B cell (primary cell): Measurements from ENCODE around the gene ANKRD33B. TPM values are rescaled to one million over a fixed set of nuclear protein-coding genes. Genes with fewer than 3 reads are reported as not detected.

Experiments
- ATAC-seq: fragments of 200-7000 bp; cut with Tn5 transposase; one replicate; pipeline ENCODE4 v1.10.0; 2021; ENCODE audit warnings: low read depth, mild to moderate bottlenecking, moderate number of reproducible peaks, moderate library complexity
- CTCF ChIA-PET: fragments of 350-600 bp; sonication (Branson Sonifier 250); formaldehyde crosslinking; loops from one replicate; lab custom pipeline; 2021; ENCODE audit warnings: antibody characterized with exemption, inconsistent platforms; lab: Charles Lee
- POLR2A ChIA-PET: fragments of 350-600 bp; sonication (Branson Sonifier 250); formaldehyde crosslinking; loops from one replicate; lab custom pipeline; 2021; ENCODE audit warnings: antibody characterized with exemption; lab: Charles Lee
- DNase-seq: peaks from one replicate; pipeline ENCODE4 v3.0.0; 2013
- H2AFZ ChIP-seq: 2 replicates; pipeline ENCODE4 v1.6.1; 2012; ENCODE audit warnings: mild to moderate bottlenecking, low read depth, low read length; ENCODE audit not compliant: insufficient read depth, poor library complexity, severe bottlenecking
- H3K27ac ChIP-seq, 2 donors: 1 replicate in 1 of 2; 2 replicates in 1 of 2; pipeline ENCODE4 v1.5.1; 2012 to 2013; ENCODE audit warnings: low read length in 2 of 2, mild to moderate bottlenecking in 2 of 2, moderate library complexity in 1 of 2
- H3K27me3 ChIP-seq, 4 experiments: fragments of 200-600 bp in 1 of 4; sonication (generic) in 1 of 4; replicated peaks in 1 of 4; 1 replicate in 2 of 4; 2 replicates in 2 of 4; pipeline versions ENCODE4 v1.6.1 to v1.7.0; 2013 to 2016; ENCODE audit warnings: low read length in 3 of 4, mild to moderate bottlenecking in 2 of 4, mixed read lengths in 1 of 4, moderate library complexity in 1 of 4; ENCODE audit not compliant: insufficient read depth in 4 of 4, control insufficient read depth in 3 of 4; ENCODE audit errors: control extremely low read depth in 1 of 4
- H3K36me3 ChIP-seq, 2 experiments: replicated peaks in 1 of 2; 1 replicate in 1 of 2; 2 replicates in 1 of 2; pipeline versions ENCODE4 v1.6.1 to v1.7.1; 2013; ENCODE audit warnings: low read length in 1 of 2; ENCODE audit not compliant: insufficient read depth in 2 of 2, control insufficient read depth in 1 of 2; ENCODE audit errors: control extremely low read depth in 1 of 2, extremely low read depth in 1 of 2
- H3K4me1 ChIP-seq, 2 donors: fragments of 200-600 bp in 1 of 2; sonication (generic) in 1 of 2; 1 replicate in 1 of 2; 2 replicates in 1 of 2; pipeline versions ENCODE4 v1.5.1 to v1.6.1; 2013 to 2017; ENCODE audit warnings: low read length in 2 of 2; ENCODE audit not compliant: control insufficient read depth in 2 of 2, insufficient read depth in 2 of 2
- H3K4me2 ChIP-seq: replicated peaks from 2 replicates; pipeline ENCODE3; 2012; ENCODE audit warnings: mild to moderate bottlenecking, low read depth, low read length; ENCODE audit not compliant: poor library complexity, severe bottlenecking
- H3K4me3 ChIP-seq, 5 experiments: fragments of 200-600 bp in 1 of 5; sonication (generic) in 1 of 5; 1 replicate in 3 of 5; 2 replicates in 2 of 5; pipeline versions ENCODE4 v1.5.1 to v1.7.0; 2011 to 2016; ENCODE audit warnings: low read length in 4 of 5, mild to moderate bottlenecking in 4 of 5, low read depth in 2 of 5, control low read depth in 1 of 5, moderate library complexity in 1 of 5; ENCODE audit not compliant: insufficient read depth in 1 of 5; ENCODE audit errors: control extremely low read depth in 1 of 5, extremely low read depth in 1 of 5
- H3K79me2 ChIP-seq: fragments of 200-600 bp; sonication (generic); one replicate; pipeline ENCODE4 v1.6.0; 2016; ENCODE audit warnings: low read length; ENCODE audit not compliant: control insufficient read depth, insufficient read depth
- H3K9ac ChIP-seq: fragments of 200-600 bp; sonication (generic); 2 replicates; pipeline ENCODE4 v1.6.1; 2017; ENCODE audit warnings: mild to moderate bottlenecking, low read length, moderate library complexity
- H3K9me3 ChIP-seq, 3 donors: one replicate each; pipeline versions ENCODE4 v1.6.1 to v1.7.1; 2013; ENCODE audit warnings: low read length in 2 of 3; ENCODE audit not compliant: control insufficient read depth in 2 of 3, insufficient read depth in 1 of 3; ENCODE audit errors: control extremely low read depth in 1 of 3
- H4K20me1 ChIP-seq: 2 replicates; pipeline ENCODE4 v1.6.0; 2012; ENCODE audit warnings: mild to moderate bottlenecking, low read length; ENCODE audit not compliant: insufficient read depth, control insufficient read depth, poor library complexity, severe bottlenecking
- H3K27ac Mint-ChIP-seq: one replicate; pipeline ENCODE4 v1.8.0; 2021; ENCODE audit warnings: mixed read lengths
- H3K27me3 Mint-ChIP-seq: one replicate; pipeline ENCODE4 v1.8.0; 2021; ENCODE audit warnings: mixed read lengths
- H3K4me1 Mint-ChIP-seq: one replicate; pipeline ENCODE4 v1.8.0; 2021; ENCODE audit warnings: mixed read lengths
- H3K4me3 Mint-ChIP-seq: one replicate; pipeline ENCODE4 v1.8.0; 2021; ENCODE audit warnings: mixed read lengths
- H3K9me3 Mint-ChIP-seq: one replicate; pipeline ENCODE4 v1.8.0; 2022; ENCODE audit warnings: mixed read lengths; ENCODE audit not compliant: insufficient read depth
- CTCF ChIP-seq: fragments of 200-600 bp; IDR thresholded peaks from one replicate; pipeline ENCODE4 v1.8.0; 2022; ENCODE audit warnings: antibody characterized with exemption, mild to moderate bottlenecking
- EZH2 ChIP-seq: IDR thresholded peaks from 2 replicates; pipeline ENCODE4 v1.6.1; 2012; ENCODE audit warnings: borderline replicate concordance, low read depth, mild to moderate bottlenecking, moderate library complexity, low read length; ENCODE audit not compliant: insufficient read depth, poor library complexity, severe bottlenecking
- WGBS: methylation state at CpG from one replicate; pipeline ENCODE4 v1.1.5; 2013; ENCODE audit warnings: missing lambda C conversion rate; ENCODE audit not compliant: insufficient coverage; 5-methylcytosine and 5-hydroxymethylcytosine counted together
- intact Hi-C: fragments of 100-400 bp; cut with micrococcal nuclease; formaldehyde crosslinking; loops from one replicate; pipeline ENCODE4 v1.10.0; 2022
- polyA plus RNA-seq: library from polyadenylated mRNA; depleted of rRNA; stranded (reverse); fragments of >200 nt; gene quantifications from 2 replicates; pipeline ENCODE4 v1.2.3, GENCODE V29; 2012
- total RNA-seq, 2 donors: library from RNA; stranded (reverse); fragments of 120-200 nt in 1 of 2; gene quantifications; 1 replicate in 1 of 2; 2 replicates in 1 of 2; pipeline versions ENCODE4 v1.2.3 to v1.2.4, GENCODE V29; 2013 to 2022

Gene ANKRD33B
- total and polyA plus RNA-seq, 2 donors (not counting 1 experiment from before 2014, with no cell fraction given): 2.9 to 23.4 TPM

- Mint-ChIP-seq H3K27ac (peak overlapping the region; percentile 84), H3K4me1 (peaks cover 64% of the 10 kb centered on the region), H3K27me3 (no peaks in the 10 kb centered on the region), H3K4me3 (peak overlapping the region; percentile 93), H3K9me3 (no peaks in the 10 kb centered on the region)
- H2AFZ ChIP-seq: peak overlapping the region; percentile 59
- H3K27ac ChIP-seq: peak overlapping the region; percentile 57 to 67
- H3K4me3 ChIP-seq: peak overlapping the region; percentile 64 to 84 (median 75)
- H3K4me2 ChIP-seq: peak overlapping the region; percentile 99
- peak overlapping the region; percentile 88 for H3K9ac ChIP-seq
- peaks cover 58% of the 10 kb centered on the region for H3K79me2 ChIP-seq
- DNase-seq: peak; percentile 56
- under 1% methylated on average over 60 of the region's 61 CpGs for WGBS
- H4K20me1 ChIP-seq: peaks cover 13% of the 10 kb centered on the region
- intact Hi-C loops: loop anchor here (1.0 to 5.0 kb wide), 6 partner anchors 14 to 123 kb away; partner anchors contain the start of gene ROPN1L
- no peak for TF ChIP-seq EZH2
- no peak for TF ChIP-seq CTCF
- ATAC-seq: no peak
- peaks cover 0 to 12% (median 0%) of the 10 kb centered on the region in 3 donors for H3K9me3 ChIP-seq
- H3K27me3 ChIP-seq: no peaks in the 10 kb centered on the region
- ChIA-PET CTCF (interaction anchor here (1.0 to 3.1 kb wide), 3 partner anchors 14 to 112 kb away, joined by 3 to 13 read pairs (median 4); no protein-coding TSS in a partner anchor), POLR2A (interaction anchor here (1.2 to 1.4 kb wide), 4 partner anchors 12 to 212 kb away, joined by 3 to 8 read pairs (median 4); partner anchors contain the start of gene MARCHF6)
- H3K4me1 ChIP-seq: peaks cover 42 to 51% of the 10 kb centered on the region in 2 donors
- H3K36me3 ChIP-seq: no peaks in the 10 kb centered on the region
These were observed 1.2 kb downstream of the ANKRD33B start for GRCh38 chr5:10564838-10565784.
